Endometrial microvascular endothelial cells (primary cell): ENCODE measurements around the gene SPG7. TPM values are rescaled to one million over a fixed set of nuclear protein-coding genes. Genes with fewer than 3 reads are reported as not detected.

Source experiments
- in situ Hi-C: cut with HindIII; loops from 2 replicates; pipeline ENCODE4 v1.10.0; 2017; ENCODE audit warnings: low sequenced_read_pairs, low pct_unique_long_range_greater_than_20kb; ENCODE audit errors: inconsistent ontology term
- total RNA-seq: library from RNA; depleted of rRNA; stranded (reverse); fragments of >200 nt; gene quantifications from one replicate; pipeline ENCODE4 v1.2.3, GENCODE V29; 2015; ENCODE audit errors: inconsistent ontology term

SPG7 gene
- total RNA-seq, 1 donor from 2014 or later = 67.8 TPM

GRCh38 chr16:89556750-89557689, 48.8 kb downstream of the SPG7 start:
- in situ Hi-C loops = no loop called here

DNA sequence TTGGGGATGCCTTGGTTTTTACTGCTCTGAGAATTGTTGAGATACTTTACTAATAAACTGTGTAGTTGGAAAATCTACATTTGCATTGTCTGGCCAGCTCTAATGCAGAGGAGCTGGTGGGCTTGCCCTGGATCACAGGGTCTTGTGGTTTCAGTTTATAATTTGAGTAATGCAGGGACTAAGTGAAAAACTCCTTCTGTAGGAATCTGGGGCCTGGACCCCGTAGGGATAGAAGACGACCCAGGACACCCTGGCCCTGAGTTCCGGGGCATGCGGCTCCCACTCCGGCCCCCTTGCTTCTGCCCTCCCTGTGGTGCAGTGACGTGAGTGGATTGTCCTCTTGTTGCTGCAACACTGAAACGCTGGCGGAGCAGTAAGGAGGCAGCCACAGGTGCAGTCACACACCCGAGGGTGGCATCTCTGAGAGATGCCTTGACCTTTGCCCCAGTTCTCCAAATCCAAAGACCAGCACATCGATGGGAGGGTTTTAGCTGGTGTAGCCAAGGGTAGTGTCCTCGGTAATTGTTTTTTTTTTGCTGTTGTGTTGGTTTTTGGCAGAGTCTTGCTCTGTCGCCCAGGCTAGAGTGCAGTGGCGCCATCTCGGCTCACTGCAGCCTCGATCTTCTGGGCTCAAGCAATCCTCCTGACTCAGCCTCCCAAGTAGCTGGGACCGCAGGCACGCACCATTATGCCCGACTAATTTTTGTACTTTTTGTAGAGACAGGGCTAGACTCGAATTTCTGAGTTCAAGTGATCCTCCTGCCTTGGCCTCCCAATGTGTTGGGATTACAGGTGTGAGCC, 49.7 kb downstream of the SPG7 start:
- in situ Hi-C loops = no loop called here

GRCh38 chr16:89560378-89561141, 52.4 kb downstream of the SPG7 start, which contains the start of gene RPL13:
Gene RPL13 (plus strand): TSS chr16:89560682. CDS start chr16:89560960, 278 bp downstream.
- in situ Hi-C loops = no loop called here

DNA sequence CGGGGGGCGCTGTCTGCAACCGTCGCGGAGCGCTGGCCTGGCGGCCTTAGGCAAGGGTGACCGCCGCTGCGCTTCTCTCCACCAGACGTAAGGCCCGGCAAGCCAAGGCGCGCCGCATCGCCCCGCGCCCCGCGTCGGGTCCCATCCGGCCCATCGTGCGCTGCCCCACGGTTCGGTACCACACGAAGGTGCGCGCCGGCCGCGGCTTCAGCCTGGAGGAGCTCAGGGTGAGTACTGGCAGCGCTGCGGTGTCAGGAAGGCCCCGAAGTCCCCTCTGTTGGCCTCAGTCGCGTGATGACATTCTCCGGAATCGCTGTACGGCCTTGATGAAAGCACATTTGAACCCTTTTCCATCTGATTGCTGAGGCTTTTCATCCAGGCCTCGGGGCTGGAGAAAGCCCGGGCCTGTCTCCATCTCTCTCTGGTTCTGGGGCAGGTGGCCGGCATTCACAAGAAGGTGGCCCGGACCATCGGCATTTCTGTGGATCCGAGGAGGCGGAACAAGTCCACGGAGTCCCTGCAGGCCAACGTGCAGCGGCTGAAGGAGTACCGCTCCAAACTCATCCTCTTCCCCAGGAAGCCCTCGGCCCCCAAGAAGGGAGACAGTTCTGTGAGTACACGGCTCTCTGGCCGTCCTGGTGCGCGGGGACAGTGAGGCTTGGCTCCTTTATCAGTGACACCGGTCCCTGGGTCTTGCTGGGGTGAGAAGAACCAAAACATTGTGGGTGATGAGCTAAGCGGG, 53.1 kb downstream of the SPG7 start:
- in situ Hi-C loops = no loop called here

- in situ Hi-C loops = no loop called here
Measured at GRCh38 chr16:89561884-89562599, 53.8 kb downstream of the SPG7 start.

GRCh38 chr16:89562939-89563338, 54.7 kb downstream of the SPG7 start:
- in situ Hi-C loops = no loop called here

GRCh38 chr16:89563639-89564392, 55.6 kb downstream of the SPG7 start:
- in situ Hi-C loops = no loop called here

DNA sequence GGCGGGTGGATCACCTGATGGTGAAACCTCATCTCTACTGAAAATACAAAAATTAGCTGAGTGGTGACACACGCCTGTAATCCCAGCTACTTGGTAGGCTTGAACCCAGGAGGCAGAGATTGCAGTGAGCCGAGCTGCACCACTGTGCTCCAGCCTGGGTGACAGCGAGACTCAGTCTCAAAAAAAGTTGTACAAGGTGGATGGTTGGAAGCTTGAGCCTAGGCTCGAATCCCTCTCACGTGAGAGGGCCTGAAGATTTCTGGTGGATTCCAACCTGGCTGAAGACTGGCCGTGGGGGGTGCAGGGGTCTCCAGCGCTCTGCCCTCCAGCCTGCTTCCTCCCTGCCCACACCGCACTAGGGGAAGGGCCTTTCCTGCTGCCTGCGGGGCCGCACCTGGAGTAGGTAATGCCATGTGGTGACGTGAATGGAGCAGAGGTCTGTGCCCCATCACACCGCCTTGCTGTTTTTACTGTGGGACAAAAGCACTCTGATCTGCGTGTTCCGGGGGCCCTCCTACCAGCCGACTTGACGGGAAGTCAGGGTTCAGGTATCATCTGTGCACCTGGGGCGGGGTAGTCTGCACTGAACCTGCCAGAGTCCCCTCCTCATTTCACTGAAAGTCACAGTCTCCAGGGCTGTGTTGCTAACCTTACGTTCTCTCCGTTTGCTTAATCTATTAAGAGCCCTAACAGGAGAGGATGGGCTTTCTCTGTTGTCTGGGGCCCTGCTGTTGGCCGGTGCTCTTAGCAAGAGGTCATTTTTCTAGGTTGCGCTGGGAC, 56.5 kb downstream of the SPG7 start:
- in situ Hi-C loops = no loop called here

GRCh38 chr16:89565256-89565505, 57.0 kb downstream of the SPG7 start:
- in situ Hi-C loops = no loop called here

DNA sequence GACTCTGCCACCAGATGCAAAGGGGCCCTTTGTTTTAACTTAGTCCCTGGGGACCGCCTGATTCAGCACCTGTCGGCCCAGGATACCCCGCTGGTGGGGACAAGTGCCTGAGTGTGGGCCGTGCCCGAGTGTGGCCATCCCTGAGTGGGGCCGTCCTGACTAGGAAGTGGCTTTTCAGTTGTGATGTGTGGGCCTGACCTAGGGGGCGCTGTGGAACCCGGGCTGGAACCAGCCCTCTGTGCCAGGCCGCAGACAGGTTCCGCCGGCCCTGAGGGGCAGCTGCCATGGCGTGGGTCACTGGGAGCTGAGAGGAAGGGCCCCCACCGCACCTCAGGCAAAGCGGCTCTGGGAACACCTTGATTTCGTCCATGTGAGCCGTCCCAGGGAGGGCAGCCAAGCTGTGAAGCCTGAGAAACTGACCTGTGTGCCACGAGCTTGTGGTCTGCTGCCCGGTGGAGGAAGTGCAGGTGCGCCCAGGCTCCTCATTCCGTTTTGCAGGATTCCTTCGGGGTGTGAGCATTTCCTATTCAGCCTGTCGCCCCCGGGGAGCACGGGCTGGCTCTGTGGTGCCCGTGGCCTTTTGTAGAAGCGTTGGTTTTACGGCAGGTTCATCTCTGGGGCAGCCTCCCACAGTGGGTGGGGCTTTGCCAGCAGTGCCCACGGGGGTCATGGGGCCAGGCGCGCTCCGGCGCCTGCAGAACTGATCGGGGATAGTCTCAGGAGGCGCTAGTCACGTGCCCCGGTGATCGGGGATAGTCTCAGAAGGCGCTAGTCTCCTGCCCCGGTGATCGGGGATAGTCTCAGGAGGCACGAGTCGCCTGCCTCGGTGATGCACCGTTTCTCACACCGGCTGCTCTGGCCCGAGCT, 57.5 kb downstream of the SPG7 start:
- in situ Hi-C loops = no loop called here

DNA sequence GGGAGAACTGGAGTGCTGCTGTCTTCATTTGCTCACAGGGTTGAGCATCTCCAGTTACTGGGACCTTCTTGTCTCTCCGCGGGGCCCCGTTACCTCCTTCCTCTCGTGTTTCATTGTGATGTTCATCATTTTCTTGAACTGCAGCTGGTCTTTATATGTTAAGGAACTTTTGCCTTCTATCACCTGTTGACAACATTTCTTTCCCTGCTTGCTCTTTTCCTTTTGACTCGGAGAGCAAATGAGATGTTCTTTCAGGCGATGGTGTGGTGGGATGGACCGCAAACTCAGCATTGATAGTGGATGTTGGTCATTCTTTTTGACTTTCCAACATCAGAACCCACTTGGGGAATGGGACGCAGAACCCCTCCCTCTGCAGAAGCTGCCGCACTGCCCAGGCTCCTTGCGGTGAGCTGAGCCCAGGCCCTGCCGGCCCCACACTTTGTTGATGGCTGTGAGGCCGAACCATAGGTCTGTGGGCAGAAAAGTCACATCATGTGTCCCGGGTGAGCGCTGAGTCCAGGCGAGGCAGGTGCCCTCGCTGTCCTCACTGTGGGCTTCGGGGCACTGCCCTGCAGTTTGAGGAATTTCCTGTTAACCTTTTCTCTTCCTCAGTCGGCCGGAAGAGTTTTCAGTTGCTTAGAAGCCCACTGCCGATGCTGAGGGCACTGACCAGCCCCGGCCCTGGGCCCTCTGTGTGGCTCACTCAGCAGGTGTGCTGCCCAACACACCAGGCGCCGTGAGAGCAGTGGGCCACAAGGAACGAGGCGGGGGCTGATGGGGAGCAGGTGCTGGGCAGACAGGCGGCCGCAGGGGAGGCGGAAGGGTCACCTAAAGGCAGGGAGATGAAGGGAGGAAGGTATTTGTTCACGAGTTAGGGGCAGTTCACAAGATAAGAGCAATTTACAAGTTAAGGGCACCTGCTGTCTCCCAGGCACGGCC, 59.7 kb downstream of the SPG7 start:
- in situ Hi-C loops = no loop called here

DNA sequence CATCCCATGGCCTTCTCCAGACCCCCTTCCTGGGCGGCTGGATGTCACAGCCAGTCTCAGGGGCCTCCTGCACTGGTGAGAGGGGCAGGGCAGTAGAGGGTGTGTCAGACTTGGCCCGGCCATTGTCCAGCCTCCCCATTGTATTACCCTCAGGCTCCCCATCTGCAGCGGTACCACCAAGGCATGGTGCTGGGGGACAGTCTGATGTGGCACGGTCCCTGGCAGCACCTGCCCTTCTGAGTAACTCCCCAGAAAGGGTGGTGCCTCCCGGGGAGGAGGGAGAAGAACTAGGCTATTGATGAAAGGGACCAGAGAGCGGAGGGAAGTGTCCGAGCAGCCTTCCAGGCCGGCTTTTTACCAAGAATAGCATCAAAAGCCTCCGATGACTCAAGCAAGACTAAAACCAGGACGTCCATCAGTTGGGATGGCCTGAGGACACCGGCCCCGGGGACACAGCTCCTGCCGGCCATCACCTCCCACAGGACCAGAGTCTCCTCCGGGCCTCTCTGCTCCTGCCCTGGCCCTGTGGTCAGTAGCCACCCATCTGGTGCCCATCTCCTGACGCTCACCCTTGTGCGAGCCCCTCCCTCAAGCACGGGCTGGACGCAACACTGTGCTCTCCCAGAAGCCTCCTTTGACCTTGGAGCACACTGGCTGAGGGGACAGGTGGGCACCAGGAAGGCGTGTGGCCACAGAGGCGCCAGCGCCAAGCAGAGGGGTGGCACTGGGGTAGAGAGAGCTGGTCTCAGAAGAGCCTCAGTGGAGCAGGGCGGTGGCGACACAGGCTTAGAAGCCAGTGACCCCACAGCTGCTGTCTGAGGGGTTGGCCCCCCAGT, 61.5 kb downstream of the SPG7 start:
- in situ Hi-C loops = no loop called here

GRCh38 chr16:89570342-89570923, 62.2 kb downstream of the SPG7 start:
- in situ Hi-C loops = no loop called here
